ENCODE data around the gene CSMD2. TPM values are rescaled to one million over a fixed set of nuclear protein-coding genes. Genes with fewer than 3 reads are reported as not detected.

The CSMD2 gene
- polyA plus RNA-seq, 10 donors = 0.52 to 2.2 (median 0.84) TPM

DNA sequence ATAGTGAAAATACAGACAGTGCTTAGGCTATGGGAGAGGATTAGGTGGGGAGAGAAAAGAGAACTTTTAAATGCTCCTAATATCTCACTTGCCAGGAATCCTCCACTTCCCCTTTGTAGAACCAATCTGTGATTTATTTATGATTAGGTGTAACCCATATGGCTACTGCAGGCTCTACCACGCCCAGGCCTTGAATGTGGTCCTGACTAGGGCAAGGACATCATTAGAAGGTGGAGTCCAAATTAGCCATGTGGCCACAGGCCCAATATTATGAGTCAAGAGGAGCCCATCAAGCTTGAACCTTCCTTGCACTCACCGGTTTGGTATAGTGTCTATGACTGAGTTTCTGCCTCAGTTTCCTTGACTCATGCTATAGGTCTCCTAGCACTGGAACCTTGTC lies 159.7 kb downstream of the CSMD2 start:
- no peak for DNase-seq

DNA sequence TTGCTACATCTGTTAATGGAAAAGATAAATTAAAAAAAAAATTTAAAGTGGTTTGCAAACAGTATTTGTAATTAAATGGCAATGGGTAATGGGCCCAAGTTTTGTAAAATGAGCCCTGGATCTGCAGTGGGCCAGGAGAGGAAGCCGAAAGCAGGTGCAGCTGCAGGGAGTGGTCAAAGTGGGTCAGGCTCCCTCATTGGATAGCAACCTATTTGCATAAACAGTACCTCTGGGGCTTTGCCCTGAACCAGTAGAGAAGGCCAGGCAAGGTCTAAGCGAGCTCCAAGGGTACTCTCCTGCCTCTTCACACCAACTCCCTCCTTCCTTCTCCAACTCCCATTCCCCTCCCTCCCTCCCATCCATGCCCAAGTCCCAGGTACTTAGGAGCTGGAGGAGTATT lies 162.2 kb downstream of the CSMD2 start:
- DNase-seq = no peak

DNA sequence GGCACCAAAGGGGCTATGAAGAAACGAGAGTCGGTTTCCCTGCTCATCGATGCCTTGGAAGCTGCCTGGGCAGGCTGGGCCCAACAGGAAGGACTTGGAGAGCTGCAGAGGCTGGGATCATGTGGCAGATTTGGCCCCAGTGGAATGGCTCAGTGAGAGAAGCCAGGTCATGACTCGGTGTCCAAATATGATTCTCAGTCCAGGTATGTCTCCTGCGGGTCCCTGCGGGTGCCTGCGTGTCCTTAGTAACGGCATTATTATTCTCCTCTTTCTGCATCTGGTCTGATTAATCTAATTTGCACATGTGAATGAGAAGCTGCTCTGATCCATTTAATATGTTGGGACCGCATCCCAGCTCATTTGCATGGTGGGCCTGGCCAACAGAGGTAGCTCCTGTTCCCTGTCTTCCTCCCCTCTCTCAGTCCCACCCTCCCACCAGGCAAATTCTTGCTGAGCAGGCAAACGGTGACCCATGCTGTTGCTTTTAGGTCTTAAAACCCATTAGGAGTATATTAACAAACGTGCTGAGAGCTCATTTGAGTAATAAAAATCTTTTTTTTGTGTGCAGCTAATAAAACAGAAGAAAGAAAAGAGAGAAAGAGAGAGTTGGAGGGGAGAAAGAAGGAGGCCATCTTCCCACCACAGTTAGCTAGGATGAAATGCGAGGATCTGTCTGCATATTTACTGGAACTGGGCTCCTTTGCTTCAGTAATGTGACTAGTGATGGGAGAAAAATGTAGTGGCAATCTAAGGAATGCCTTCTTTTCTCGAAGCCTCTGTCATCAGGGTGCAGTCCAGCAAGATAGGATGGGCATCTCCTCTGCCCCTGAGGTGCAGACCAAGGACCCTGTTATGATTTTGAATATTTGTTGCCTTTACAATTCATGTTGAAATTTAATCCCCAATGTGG lies 167.6 kb downstream of the CSMD2 start:
- no peak for DNase-seq

DNA sequence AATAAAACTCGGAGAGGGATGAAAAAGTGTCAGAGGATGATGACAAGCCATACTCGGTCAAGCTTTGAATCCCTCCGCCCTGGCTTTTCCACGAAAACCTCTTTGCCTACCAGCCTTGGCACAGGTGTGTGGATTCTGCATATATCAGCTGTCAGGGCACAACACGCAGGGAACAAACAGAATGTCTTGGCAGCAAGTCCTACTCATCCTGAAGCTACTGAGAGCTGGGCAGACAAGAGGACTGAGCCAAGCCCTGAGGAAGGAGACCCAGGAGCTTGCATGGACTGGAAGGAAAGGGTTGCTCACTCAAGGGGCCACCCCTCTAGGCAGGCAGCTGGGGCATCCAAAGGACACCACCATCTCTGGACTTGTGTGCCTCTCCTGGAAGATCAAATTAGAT lies 168.7 kb downstream of the CSMD2 start:
- DNase-seq = no peak

DNA sequence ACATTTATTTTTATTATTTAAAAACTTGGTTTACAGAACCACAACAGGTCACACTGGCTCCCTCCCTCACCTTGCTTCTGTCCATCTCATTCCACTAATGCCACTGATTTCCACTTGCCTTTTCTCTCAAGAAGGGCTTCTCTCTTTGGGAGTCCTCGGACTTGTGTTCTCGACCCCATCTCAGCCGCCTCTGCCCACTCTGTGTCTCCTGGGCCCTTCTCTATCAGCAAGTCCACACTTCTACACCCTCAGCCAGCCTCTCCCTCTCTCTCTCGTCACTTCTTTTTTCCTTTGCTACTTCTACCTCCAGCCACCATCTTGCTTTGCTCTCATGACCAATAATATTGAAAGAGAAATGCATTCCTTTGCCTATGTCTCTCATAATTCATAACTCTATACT lies 171.7 kb downstream of the CSMD2 start:
- DNase-seq = no peak

DNA sequence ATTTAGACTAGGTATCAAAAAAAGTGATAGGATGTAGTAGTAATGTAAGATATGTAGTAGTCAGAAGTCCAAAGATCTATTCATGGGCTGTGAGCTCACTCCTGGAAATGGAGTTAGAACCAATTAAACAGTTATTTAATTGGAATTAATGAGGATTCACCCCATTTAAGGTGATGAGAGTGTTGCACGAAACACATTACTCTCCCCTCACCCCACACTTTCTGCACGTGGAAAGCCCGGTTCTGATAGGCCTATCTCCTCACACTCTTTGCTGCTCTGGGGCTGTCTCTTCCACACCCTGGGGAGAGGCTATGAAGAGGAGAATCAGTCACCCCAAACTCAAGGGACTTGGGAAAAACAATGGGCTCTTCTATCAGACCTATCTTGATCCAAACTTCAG lies 174.7 kb downstream of the CSMD2 start:
- DNase-seq = no peak

DNA sequence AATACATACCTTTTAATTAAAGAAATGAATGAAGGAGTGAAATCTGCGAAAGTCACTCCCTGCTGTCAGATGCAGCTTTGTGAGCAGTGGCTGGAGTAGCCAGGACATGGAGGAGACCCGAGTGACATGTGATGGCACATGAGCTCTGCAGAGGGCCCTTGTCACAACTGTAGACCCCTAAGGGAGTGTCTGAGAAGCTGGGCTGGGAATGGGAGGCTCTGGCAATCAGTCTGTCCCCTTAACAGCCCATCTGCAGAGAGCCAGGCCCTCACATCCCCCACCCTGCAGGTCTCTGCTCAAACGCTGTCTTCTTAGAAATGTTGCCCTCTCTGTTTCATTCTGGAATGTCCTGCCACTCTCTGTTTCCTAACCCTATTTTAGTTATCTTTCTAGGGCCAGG lies 176.9 kb downstream of the CSMD2 start:
- DNase-seq = no peak

DNA sequence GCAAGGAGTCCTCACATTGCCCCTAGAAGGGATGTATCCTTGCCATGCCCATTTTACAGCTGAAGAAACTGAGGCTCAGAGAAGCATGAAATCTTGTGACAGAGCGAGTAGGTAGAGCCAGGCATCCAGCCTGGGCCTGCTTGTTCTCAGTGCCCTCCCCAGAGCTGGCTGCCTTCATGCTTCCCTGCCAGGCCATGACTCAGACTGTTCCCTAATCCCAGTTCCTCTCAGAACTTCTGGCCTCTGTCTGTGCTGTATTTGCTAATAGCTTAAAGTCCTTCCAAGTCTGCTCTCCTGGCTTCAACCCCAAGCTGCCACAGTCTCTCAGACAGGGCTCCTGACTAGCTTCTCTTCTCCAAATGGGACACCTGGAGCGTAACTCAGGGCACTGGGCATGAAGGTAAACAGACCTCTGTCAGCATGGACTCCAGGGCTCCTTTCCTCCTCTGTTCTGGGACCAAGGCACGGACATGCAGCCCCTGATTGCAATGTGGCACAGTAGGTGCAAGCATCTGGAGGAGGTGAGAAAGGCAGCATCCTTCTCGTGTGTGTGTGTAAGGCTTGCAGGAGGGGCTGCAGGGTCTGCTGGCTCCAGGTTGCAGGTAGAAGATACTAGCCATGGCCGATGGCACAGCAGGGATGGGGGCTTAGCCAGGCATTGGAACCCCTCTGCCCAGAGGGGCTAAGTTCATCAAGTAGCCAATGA lies 178.5 kb downstream of the CSMD2 start:
- DNase-seq = peak in 2 of 3 donors; percentile 12 to 31

DNA sequence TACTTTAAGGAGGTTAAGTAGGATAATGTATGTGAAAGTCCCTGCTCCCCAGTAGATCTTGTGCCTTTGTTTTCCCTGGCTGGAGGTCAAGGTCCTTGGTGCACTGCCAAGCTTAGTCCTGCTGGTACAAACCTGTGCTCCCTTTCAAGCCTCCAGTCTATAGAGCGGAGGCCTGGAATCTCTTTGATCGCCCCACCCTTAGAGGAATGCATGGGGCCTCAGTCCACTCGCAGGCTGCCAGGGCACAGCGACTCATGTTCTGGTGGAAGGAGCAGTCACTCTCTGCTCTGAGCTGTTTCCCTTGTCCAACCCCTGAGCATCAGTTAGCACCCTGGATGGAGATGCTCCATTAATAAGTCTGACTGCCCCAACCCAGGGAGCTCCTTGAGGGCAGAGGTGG lies 179.4 kb downstream of the CSMD2 start:
- peak in 1 of 3 donors; percentile 24 for DNase-seq

DNA sequence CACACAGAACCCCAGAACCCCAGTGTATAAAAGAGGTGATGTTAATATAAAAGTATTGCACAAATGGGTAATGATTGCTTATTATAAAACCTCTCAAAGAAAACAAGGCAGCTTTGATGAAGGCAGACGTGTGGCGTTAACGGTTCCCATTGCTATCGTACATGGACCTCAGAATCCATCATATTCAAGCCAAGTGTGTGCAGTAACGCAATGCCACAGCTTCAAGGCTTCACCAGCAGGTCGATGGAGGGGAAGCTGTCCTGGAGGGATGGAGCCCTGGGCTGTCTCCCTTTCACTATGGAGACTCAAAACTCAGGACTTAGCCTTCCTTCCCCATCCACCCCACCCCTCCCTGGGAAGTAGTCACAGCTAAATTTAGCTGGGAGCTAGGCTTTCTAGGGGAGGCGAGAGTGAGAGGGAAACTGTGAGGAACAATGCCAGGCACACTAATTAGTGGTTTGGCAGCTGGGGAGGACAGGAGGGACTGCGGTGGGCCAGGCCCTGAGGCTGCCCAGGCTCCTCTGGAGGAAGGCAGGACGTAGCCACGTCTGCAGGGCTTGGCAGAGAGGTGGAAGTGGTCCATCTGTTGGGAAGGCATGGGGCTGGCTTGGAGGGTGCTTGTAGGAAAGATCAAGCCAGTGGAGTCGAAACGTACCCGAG lies 180.0 kb downstream of the CSMD2 start:
- DNase-seq = peak in 1 of 3 donors; percentile 27

DNA sequence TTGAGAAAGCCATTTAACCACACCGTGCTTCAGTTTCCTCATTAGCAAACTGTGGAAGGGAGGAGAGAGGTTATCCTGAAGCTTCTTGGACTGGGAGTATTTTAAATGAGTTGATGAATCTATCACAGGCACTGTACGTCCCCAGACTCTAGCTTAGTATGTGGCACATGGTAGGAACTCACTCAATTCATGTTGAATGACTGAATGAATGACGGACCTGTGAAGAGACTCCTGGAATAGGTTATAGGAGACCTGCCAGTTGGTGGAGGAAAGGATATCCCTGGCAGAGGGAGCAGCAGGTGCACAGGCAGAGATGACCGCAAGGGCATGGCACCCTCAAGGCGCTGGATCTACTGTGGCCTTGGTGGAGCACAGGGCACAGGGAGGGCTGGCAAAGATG lies 182.6 kb downstream of the CSMD2 start:
- DNase-seq = no peak

DNA sequence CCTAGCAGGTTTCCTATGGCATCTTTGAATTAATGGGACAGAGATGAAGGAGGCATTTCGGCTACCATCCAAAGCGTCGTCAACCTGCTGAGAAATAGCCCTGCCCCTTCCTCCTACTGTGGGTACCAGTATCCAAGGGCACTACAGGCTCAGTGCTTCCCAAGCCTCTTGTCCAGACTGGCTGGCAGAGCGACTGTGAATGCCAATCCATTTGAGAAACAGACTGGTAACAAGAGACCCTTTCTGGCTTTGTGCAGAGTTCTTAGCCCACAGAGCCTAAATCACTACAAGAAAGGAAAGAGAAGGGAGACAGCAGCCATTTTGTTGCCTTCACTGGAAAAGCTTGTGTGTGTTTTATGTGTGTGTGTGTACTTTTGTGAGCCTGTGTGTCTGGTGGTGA lies 185.7 kb downstream of the CSMD2 start:
- DNase-seq = no peak

DNA sequence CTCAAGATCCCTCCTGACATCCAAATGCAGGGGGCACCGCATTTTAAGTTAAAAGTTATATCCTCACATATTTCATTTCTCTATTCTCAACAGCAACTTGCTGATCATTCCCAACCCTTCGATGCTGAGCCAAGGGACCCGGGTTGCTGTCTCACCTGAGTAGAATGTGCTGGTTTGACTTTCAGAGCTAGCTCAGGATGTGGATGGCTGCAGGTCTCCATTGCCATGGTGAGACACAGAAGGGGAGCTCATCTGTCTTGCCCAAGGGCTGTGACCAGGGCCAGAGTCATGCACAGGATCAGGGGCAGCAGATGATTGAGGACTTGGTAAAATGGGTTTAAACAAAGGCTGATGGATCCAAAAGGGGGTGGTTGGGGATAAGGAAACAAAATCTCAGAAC lies 189.1 kb downstream of the CSMD2 start:
- DNase-seq = no peak

DNA sequence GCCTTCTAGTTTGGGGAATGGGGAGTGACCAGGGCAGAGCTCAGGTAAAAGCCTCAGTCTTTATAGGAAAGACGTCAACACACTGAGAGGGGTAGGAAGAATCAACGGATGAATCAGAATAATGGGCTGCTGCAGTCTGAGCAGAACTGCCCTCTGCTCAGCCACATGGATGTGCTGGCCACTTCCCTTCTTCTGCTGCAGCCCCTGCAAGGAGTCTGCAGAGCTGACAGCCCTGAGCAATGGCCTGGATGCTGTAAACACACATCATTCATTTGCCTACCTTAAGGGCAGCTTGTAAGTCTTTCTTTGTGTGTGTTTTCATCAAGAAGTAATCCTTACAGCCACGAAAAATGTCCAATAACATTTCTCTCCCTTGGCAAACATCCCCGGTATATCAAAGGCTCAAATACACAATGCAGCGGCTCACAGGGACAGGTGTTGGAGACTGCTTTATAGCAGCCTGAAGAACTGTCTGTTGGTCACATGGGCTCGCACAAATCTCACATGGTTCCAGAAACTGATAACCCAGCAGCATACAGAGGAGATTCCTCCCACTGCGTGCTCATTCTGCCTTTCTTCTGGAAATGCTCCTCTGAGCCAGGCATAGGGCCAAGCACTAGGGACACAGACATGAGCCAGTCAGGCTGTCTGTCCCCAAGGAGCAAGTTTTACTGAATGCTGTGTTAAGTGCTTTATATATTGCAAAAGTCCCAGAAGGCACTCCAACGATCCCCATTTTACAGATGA lies 191.1 kb downstream of the CSMD2 start:
- DNase-seq = no peak

DNA sequence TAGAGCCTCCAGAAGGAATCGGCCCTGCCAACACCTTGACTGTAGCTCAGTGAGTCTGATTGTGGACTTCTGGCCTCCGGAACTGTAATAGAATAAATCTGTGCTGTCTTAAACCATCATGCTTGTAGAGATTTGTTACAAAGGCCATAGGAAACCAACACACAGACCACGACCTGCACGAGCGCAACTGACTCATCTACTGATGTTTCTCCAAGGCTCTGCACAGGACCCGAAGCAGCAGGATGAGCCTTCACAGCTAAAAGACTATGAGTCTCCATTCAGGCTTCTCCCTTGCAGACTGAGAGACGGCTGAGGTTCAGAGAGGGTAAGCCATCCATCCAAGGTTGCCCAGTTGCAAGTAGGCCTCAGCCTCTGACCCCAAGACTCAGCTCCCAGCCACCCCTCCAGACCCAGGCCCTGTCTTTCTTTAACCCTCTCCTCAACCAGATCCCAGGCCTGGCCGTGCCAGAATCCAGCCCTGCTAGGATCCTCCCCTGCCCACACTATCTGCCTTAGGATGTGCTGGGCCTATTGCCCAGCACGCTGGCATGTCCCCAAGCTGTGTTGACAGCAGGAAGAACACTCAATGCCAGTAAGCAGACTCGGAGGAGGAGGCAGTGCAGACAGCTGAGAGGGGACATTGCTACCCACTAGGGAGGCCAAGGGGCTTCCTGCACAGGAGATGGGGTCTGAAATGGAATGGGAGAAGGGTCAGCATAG lies 192.2 kb downstream of the CSMD2 start:
- peak in 2 of 3 donors; percentile 26 to 49 for DNase-seq

DNA sequence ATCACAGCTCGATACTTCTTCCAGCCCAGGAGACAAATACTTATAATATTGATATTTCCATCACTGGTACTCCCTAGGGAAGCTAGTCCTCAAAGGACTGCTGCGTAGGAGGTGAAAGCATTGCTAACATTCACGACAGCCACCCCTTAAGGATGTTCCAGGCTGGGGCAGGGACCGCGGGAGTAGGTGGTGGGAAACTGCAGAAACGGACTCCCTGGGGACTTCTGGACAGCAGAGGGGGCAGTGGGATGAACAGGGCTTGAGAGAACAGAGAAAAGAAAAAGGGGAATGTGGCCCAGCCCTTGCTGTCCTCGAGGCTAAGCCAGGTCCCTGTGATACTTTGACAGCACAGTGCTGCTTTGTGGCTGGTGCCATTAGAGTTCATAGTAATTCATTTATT lies 193.1 kb downstream of the CSMD2 start:
- no peak for DNase-seq

DNA sequence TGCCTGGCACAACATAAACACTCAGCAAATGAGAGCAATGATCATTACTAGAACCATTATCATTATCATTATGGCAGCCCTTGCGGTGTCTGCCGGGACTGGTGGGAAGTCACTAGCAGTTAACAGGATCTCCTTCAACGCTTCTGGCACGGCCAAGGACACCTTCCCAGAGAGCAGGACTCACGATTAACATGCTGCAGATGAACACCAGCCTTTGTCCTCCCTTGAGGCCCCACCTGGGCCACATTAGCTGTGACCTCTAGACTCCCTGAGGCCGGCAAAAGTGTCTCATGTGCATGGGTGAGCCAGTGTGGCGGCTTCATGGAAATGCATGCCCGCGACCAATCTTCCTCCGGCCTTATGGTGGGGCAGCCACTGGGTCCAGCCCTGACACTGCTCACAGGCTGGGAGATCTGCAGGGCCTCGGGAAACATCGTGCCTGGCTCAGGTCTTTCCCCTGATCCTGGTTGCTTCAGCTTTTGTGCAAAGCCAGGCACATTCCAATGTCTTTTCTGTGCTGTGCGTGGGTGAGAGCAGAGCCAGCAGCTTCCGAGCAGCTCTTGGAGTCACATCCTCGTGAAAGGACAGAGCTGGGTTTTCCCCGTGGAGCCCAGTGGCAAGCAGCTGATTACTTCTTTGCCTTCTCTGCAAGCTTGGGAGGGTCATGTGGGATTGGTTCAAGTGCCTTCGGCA lies 193.9 kb downstream of the CSMD2 start:
- DNase-seq = no peak

DNA sequence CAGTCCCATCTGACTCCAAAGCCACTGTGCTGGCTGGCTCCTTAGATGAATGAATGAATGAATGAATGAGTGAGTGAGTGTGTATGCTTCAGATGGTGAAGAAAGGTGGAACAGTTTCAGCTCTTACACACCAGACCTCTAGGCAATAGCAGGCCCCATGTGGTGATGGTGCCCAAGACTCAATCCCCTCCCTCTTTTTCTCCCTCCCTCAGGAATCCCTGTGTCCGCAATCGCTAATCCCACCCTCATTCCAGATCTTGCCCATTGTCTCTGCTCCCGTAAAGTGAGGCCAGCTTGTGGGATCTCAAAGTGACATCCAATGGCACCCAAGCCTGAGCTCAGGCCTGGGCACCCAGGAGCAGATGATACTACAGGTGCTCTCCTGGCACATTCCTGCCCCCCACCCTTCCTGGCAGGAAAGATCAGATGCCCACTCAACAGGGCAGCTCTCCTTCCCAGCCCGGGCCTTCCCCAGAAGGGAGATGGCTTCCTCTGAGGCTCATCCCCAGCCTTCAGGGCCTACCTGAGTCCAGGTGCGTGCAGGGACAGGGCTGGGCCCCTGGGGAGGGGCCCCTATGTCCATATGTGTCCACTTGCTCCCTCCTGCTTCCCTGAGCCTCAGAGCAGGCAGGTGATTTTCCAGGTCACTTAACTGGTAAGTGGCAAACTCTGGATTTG lies 194.7 kb downstream of the CSMD2 start:
- DNase-seq = no peak

DNA sequence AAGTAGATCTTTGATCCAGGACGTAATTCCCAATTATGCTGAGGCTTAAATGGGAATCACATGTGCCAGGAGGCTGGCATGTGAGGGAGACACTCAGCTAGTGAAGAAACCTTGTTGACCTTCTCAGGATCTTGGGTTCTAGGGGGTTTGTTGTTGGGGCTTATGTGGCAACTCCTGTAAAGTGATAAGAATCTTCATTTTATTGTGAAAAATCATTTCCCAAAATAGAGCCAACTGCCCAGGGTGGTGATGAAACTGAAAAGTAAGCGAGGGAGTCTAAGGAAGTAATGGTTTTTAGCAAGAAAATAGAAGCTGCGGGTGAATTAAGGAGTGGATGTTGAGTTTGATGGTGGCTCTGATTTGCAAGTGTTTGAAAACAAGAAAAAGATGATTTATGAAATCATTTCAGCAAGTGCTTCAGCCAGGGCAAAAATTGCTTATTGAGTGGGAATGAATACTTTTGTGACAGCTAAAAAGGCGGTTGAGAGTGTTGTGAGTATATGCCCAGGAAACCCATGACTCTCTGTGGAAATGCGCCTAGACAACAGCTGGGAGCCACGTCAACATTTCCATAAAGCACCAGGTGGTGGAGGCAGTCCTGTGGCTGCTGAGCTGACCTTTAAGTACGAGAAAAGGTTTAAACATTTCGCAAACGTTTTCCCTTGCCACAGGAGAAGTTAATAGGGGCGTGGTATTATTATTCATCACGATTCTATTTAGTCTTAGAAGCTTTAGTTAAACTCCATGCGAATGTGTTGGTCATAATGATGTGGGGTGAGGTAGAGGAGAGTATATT lies 198.5 kb downstream of the CSMD2 start:
- peak in 1 of 3 donors; percentile 33 for DNase-seq

Measured in muscle of back (tissue), 11 donors.